Pericardium fibroblast (primary cell): ENCODE measurements around the gene QRSL1. TPM values are rescaled to one million over a fixed set of nuclear protein-coding genes. Genes with fewer than 3 reads are reported as not detected.

Experiments used
- total RNA-seq: library from RNA; depleted of rRNA; stranded (reverse); fragments of >200 nt; gene quantifications from 2 replicates; pipeline ENCODE4 v1.2.3, GENCODE V29; 2015

Gene QRSL1, protein sequence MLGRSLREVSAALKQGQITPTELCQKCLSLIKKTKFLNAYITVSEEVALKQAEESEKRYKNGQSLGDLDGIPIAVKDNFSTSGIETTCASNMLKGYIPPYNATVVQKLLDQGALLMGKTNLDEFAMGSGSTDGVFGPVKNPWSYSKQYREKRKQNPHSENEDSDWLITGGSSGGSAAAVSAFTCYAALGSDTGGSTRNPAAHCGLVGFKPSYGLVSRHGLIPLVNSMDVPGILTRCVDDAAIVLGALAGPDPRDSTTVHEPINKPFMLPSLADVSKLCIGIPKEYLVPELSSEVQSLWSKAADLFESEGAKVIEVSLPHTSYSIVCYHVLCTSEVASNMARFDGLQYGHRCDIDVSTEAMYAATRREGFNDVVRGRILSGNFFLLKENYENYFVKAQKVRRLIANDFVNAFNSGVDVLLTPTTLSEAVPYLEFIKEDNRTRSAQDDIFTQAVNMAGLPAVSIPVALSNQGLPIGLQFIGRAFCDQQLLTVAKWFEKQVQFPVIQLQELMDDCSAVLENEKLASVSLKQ
- 6.4 and 8.7 TPM in 2 replicates for total RNA-seq

GRCh38 chr6:106629103-106629858 is at the start of gene QRSL1, which contains the start of gene RTN4IP1:
TSS of gene QRSL1 (plus strand) at chr6:106629578. CDS start at chr6:106629682, 104 bp downstream.
TSS of gene RTN4IP1 (minus strand) at chr6:106629498. CDS start at chr6:106629021, 477 bp downstream.

Other genes with a start within 250 kb of the QRSL1 start
- gene RTN4IP1, start 80 bp upstream of the QRSL1 start, total RNA-seq, result 2.8 and 3.6 TPM in 2 replicates